MG63 (cell line): ENCODE data around the gene IFITM1. TPM values are rescaled to one million over a fixed set of nuclear protein-coding genes. Genes with fewer than 3 reads are reported as not detected.

Source experiments
- DNase-seq: peaks from one replicate; pipeline ENCODE4 v3.0.0-alpha.2; 2020
- H3K27me3 ChIP-seq: fragments of 250-450 bp; sonication (Bioruptor Pico); 2 replicates; pipeline ENCODE4 v1.5.1; 2020; ENCODE audit warnings: mild to moderate bottlenecking, moderate library complexity
- H3K36me3 ChIP-seq: fragments of 250-450 bp; sonication (Bioruptor Pico); 2 replicates; pipeline ENCODE4 v1.5.1; 2020; ENCODE audit warnings: mild to moderate bottlenecking, moderate library complexity
- H3K4me3 ChIP-seq: fragments of 250-450 bp; sonication (Bioruptor Pico); 2 replicates; pipeline ENCODE4 v1.5.1; 2020; ENCODE audit warnings: mild to moderate bottlenecking, moderate library complexity
- H3K9me3 ChIP-seq: fragments of 250-450 bp; sonication (Bioruptor Pico); 2 replicates; pipeline ENCODE4 v1.5.1; 2020; ENCODE audit warnings: mild to moderate bottlenecking, moderate library complexity
- total RNA-seq: library from RNA; depleted of rRNA; stranded (reverse); fragments of >200 nt; shearing (Covaris generic); gene quantifications from 2 replicates; pipeline ENCODE4 v1.2.3, GENCODE V29; 2014; ENCODE audit warnings: low replicate concordance

IFITM1 gene
- total RNA-seq, 1 experiment from 2014 or later: 62.6 TPM

DNA sequence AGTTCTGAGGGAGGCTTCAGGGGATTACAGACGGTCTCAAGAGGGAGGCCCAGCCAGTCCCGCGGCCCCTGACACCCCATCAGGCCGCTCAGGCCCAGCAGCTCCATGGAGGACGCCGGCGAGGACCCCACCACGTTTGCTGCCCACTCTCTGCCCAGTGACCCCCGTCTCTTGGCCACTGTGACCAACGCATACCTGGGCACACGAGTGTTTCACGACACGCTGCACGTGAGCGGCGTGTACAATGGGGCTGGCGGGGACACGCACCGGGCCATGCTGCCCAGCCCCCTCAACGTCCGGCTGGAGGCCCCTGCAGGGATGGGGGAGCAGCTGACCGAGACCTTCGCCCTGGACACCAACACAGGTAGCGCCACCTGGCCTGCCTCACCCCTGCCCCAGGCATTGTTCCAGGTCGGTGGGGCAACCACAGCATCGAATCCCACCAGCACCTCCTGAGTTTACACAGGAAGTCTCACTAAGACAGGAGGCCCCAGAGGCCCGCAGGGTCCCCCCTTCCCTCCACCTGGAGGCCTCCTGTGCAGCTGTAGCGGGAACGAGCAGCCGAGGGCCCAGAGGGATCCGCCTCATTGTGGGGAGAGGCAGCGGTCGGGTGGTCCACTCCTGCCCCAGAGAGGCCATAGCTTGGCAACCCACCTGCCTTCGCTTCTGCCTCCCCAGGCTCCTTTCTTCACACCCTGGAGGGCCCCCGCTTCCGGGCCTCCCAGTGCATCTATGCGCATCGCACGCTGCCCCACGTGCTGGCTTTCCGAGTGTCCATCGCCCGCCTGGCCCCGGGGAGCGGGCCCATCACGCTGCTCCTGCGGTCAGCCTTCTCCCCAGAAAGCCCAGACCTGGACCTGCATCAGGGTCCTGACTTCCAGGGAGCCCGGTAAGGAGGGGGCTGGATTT is 23.9 kb upstream of the IFITM1 start:
- DNase-seq: no peak
- H3K9me3 ChIP-seq: no peaks in the 10 kb centered on the region
- H3K27me3 ChIP-seq: peaks cover 5% of the 10 kb centered on the region
- H3K36me3 ChIP-seq: no peaks in the 10 kb centered on the region
- H3K4me3 ChIP-seq: peak overlapping the region; percentile 22; the same call in 1 of the 2 replicates

DNA sequence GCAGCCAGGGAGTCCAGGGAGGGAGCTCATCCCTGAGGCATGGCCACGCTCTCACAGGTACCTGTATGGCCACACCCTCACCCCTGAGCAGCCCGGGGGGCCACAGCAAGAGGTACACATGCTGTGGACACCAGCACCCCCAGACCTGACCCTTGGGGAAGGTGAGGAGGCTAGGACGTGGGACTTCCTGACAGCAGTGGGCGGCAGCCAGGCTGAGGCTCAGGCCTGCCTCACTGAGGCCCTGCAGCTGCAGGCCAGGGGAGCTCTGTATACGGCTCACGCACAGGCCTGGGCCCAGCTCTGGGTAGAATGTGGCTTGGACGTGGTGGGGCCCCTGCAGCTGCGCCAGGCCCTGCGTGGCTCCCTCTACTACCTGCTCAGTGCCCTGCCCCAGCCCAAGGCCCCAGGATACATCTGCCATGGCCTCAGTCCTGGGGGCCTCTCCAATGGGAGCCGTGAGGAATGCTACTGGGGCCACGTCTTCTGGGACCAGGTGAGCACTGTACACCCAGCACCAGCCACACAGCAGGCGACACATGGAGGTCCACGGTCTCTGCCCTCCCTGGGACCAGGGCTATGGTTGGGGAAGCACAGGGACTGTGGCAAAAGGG is 23.1 kb upstream of the IFITM1 start:
- no peak for DNase-seq
- Histone ChIP-seq H3K4me3 (no peak overlapping the region), H3K27me3 (peaks cover 5% of the 10 kb centered on the region), H3K36me3 (no peaks in the 10 kb centered on the region), H3K9me3 (no peaks in the 10 kb centered on the region)

DNA sequence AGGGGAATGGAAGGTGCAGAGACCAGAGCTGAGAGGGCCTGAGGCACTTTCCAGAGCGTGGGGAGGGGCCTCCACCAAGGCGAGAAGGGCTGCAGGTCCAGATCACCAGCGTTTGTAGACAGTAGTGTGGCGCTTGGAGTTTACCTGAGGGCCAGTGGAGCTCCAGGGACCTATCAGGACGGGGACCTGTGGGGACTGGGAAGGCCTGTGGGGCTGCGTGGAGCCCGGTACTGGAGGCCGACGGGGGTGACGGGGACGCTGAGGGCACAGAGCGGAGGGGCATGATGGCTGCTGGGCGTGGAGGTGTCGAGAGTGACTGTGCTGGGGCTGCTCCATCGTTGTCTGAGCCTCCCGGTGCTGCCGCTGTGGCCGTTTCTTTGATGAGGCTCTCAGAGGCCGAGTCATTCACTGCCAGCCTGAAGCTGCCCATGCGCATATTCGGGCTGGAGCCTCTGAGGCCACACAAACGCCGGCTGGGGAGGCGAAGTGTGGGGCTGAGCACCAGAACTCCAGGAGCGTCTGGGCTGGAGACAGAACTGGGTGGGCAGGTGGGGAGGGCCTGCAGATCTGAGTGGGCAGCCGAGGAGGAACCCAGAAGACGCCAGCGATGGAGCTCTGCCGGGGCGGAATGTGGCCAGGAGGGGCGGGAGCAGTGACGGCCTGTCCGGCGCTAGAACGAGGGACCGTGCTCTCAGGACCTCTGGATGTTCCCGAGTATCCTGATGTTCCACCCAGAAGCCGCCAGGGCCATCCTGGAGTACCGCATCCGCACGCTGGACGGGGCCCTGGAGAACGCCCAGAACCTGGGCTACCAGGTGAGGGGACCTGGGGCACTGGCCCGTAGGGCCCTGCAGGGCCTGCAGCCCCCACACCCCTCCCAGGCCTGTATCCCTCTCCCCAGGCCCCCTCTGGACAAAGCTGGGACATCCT is 22.3 kb upstream of the IFITM1 start:
- DNase-seq: no peak
- Histone ChIP-seq H3K27me3 (peaks cover 5% of the 10 kb centered on the region), H3K36me3 (no peaks in the 10 kb centered on the region), H3K4me3 (no peak overlapping the region), H3K9me3 (no peaks in the 10 kb centered on the region)

DNA sequence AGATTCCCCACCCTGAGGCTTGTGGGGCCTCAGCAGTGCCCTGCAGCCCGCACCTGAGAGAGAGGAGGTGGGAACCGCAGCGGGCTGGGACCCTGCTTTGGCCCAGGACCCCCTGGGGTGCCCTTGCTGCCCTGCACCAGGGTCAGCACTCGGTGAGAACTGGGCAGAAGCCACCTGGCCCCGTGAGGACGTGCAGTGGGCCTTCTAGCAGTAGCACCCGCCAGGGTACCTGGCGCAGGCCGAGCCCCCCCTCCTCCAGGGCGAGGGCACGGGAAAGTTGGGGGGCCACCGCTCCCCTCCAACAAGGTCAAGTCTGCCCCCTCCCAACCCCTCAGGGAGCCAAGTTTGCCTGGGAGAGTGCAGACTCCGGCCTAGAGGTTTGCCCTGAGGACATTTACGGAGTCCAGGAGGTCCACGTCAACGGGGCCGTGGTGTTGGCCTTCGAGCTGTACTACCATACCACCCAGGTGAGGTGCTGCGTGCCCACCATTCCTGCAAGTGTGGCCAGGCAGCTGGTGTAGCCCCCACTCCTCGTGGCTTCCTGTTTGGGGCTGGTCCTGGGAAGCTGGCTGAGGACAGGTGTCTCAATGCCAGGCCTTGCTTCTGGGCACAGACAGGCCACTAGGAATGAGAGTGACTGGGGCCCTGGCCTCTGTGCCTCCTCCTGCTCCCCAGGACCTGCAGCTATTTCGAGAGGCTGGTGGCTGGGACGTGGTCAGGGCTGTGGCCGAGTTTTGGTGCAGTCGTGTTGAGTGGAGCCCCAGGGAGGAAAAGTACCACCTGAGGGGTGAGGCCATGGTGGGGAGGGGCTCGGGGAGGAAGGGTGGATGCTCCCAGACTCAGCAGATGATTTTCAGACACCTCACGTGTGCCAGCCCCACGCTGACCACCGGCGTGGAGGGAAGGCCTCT is 21.4 kb upstream of the IFITM1 start:
- H3K36me3 ChIP-seq: no peaks in the 10 kb centered on the region
- DNase-seq: no peak

DNA sequence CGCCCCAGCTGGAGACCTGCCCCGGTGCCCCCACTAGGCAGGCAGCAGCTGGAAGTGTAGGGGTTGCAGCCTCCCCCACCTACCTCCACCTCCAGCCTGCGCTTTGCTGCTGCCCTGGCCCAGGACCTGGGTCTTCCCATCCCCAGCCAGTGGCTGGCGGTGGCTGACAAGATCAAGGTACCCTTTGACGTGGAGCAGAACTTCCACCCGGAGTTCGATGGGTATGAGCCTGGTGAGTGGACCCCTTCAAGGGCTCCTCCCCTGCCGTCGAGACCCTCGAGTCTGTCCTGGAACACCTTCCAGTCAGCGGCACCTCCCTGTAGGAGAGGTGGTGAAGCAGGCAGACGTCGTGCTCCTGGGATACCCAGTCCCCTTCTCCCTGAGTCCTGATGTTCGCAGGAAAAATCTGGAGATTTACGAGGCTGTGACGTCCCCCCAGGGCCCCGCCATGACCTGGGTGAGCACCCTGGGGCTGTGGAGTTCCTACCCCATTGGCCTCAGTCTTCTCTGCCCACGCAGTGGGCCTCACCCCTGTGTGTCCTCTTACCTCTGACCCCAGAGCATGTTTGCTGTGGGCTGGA is 20.5 kb upstream of the IFITM1 start:
- no peaks in the 10 kb centered on the region for H3K9me3 ChIP-seq
- no peaks in the 10 kb centered on the region for H3K36me3 ChIP-seq
- H3K4me3 ChIP-seq: no peak overlapping the region
- H3K27me3 ChIP-seq: peaks cover under 1% of the 10 kb centered on the region; the same call in 1 of the 2 replicates
- no peak for DNase-seq

More for the DNA sequence above, 21.4 kb upstream of the IFITM1 start:
- Histone ChIP-seq H3K4me3 (no peak overlapping the region), H3K9me3 (no peaks in the 10 kb centered on the region), H3K27me3 (peaks cover 5% of the 10 kb centered on the region)

DNA sequence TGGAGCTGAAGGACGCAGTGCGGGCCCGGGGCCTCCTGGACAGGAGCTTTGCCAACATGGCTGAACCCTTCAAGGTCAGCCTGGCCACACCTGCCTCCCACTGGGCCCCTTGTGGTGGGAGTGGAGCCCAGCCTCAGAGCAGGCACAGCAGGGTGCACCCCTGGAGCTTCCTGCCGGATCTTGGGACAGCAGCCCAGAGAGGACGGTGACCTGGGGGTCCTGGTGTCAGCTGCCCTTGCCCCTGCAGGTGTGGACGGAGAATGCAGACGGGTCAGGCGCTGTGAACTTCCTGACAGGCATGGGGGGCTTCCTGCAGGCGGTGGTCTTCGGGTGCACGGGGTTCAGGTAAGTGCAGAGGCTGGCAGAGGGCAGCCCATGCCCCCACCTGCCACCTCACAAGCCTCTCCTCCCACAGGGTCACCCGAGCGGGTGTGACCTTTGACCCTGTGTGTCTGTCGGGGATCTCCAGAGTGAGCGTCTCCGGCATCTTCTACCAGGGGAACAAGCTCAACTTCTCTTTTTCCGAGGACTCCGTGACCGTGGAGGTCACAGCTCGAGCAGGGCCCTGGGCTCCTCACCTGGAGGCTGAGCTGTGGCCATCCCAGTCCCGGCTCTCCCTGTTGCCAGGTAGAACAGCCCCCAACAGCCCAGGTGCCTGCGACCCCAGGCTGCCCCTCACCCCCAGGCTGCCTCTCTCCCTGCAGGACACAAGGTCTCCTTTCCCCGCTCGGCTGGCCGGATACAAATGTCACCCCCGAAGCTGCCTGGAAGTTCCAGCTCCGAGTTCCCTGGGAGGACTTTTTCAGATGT is 19.8 kb upstream of the IFITM1 start:
- no peak for DNase-seq
- no peak overlapping the region for H3K4me3 ChIP-seq
- no peaks in the 10 kb centered on the region for H3K9me3 ChIP-seq
- H3K36me3 ChIP-seq: no peaks in the 10 kb centered on the region
- no peaks in the 10 kb centered on the region for H3K27me3 ChIP-seq

DNA sequence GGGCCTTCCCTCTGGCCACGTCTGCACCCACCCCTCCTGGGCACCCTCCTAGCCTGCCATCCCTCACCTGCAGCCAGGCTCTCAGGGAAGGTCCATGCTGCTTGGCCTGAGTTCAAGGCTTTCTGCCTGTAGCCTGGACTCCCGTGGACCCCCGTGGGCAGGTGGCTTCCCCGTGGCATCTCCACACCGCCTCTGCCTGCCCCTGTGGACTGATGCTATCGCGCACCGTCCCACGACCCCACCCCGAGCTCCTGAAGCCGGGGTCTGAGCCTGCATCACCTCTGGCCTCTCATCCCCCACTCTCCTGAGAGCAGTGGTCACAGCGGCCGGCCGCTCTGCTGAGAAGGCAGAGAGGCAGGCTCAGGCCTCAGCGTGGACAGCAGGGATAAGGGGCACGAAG is 19.1 kb upstream of the IFITM1 start:
- Histone ChIP-seq H3K27me3 (no peaks in the 10 kb centered on the region), H3K4me3 (no peak overlapping the region), H3K9me3 (no peaks in the 10 kb centered on the region), H3K36me3 (no peaks in the 10 kb centered on the region)
- no peak for DNase-seq

DNA sequence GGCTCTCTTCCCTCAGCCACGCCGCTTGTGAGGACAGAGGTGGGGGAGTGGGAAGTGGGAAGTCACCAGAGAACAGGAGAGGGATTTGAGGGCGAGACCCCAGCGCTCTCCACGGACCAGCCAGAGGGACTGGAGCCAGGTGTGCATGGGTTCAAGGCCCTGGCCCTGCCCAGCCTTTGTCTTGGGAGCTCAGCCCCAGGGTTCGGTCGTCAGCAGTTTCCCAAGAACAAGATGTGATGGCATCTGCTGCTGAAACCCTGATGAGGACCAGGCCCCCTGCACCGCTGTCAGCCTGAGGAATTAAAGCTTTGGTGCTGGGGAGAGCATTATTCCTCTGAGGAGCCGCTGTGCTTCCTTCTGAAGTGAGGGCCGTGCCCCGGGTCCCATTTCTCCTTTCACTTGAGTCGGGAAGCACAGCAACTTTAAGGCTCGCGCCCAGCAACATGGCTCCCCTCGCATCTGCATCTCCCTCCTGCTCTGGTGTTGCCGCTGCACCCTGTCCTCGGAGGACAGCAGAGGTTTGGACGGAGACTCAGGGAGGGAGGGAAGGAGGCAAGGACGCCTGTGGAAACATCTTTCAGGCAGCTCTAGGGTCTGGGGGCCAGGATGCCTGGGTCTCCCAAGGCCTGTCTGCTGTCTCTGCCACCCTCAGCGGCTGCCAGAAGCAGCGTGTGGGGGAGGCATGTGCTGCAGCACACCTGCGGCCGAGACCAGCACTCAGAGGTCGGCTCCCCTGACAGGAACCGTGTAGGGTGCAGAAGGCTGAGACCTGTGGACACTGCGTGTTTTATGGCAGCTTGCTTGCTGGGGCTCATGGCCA is 18.3 kb upstream of the IFITM1 start:
- Histone ChIP-seq H3K4me3 (no peak overlapping the region), H3K9me3 (no peaks in the 10 kb centered on the region), H3K36me3 (no peaks in the 10 kb centered on the region), H3K27me3 (no peaks in the 10 kb centered on the region)
- DNase-seq: no peak

DNA sequence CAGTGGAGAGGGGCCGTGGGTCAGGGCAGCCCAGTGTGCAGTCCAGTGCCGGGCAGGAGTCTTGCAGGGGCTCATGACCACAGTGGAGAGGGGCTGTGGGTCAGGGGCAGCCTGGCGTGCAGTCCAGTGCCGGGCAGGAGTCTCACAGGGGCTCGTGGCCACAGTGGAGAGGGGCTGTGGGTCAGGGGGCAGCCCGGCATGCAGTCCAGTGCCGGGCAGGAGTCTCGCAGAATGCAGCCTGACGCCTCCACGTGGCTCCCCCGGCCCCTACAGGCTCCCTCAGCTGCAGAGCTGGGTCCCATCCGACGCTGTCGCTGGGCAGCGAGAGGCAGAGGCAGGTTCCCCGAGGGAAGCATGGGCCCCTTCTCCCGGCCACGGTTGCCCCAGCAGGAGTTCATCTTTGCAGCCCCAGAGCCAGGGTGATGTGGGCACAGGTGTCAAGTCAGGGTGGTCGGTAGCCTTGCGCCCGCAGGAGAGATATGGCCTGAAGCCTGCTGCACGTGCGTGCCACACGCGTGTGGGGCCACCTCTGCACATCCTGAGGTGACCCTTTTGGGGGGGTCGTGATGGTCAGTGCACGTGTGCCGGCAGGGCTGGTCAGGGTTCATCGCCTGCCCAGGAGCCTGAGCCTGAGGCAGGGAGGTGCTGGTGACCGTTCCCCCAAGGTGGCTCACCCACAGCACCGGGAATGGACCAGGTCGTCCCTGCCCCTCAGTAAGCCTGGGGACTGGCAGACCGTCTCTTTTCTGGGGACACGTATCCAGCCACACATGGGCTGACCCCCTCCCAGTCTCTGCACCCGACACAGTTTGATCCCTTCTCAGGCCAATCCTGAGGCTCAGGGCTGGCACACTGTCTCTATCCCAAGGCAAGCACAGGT is 17.4 kb upstream of the IFITM1 start:
- Histone ChIP-seq H3K9me3 (no peaks in the 10 kb centered on the region), H3K36me3 (no peaks in the 10 kb centered on the region), H3K27me3 (no peaks in the 10 kb centered on the region), H3K4me3 (no peak overlapping the region)
- DNase-seq: no peak

DNA sequence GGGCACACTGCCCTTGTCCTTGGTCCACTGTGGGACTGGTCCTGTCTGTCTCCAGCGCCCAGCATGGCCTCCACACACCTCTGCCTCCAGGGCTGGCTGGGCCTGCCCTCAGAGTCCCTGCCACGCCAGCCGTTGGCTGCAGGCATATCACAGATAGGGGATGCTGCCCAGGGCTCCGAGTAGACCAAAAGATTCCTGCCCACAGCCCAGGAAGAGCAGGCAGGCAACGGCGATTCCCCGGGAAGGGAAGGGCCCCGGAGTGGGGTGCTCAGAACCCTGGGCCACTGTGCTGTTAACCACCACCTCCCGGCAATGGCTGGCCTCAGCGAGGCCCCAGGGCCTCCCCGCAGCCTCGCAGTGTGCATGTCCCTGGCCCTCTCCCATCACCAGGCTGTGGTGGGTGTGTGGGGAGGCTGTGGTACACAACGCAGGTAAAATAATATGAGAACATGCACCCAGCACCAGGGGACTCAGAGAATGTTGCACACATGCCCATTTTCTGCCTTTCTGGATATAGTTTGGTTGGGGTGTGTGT is 16.7 kb upstream of the IFITM1 start:
- DNase-seq: no peak
- Histone ChIP-seq H3K4me3 (no peak overlapping the region), H3K36me3 (no peaks in the 10 kb centered on the region), H3K27me3 (no peaks in the 10 kb centered on the region), H3K9me3 (no peaks in the 10 kb centered on the region)

DNA sequence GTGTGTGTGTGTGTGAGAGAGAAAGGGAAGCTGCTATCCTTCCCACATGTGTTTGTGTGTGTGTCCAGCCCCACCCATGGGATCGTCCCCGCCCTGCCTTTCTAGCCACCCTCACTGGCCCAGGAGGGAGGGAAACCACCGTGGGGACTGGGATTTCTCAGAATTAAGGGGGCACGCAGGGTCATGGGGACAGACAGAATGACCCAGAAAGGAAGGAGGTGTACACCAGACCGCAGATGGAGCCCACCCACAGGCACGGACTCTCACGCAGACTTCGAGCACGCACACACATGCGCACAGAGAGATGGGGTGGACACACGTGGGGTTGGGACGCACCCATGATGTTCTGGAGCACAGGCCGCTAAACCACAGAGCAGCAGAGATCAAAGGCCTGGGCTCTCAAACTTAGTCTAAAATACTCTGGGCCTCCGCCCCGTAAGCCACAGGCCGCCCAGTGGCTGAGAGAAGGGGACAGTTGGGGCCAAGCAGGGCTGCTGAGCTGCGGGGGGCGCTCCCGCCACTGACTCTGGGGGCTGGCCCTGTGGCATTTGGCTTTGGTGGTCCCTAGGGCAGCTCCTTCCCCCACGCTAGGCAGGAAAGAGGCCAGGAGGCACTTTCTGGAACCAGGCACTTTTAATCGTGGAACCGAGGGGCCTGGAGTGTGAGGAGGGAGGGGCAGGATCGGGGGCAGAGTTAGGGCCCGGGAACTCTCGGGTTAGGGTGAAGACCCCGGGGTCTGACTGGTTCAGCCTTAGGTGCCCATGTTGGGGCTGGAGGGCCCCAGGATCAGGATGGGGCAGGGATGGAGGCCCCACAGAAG is 16.0 kb upstream of the IFITM1 start:
- no peaks in the 10 kb centered on the region for H3K27me3 ChIP-seq
- H3K4me3 ChIP-seq: no peak overlapping the region
- H3K36me3 ChIP-seq: no peaks in the 10 kb centered on the region
- no peaks in the 10 kb centered on the region for H3K9me3 ChIP-seq
- DNase-seq: no peak

DNA sequence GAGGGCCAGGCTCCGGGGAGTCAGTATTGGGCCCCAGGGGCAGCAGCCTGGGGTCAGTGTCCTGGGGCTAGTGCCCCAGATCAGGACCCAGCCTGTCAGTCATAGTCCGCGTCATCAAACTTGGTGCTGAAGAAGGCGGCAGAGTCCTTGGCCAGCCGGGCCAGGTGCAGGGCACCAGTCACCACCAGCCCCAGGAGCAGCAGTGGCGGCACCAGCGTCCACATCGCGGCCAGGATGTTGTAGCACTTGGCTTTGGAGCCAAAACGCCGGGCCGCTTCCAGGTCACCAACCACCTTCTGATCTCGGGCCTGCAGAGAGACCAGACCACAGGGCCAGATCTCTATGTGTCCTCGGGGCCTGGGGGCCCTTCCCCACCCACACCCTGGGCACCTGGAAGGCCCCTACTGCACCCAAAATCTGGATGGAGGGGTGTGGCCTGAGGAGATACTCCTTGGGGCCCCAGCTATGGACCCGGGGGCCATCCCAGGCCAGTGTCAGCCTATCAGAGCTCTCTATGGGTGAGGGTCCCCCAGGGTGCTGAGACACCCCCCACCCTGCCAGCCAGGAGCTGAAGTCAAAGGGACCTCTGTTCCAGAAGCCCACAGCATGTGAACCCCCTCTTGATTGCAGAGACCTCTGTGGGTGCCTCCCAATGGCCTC is 15.3 kb upstream of the IFITM1 start:
- no peaks in the 10 kb centered on the region for H3K9me3 ChIP-seq
- no peak for DNase-seq
- H3K36me3 ChIP-seq: no peaks in the 10 kb centered on the region
- H3K27me3 ChIP-seq: no peaks in the 10 kb centered on the region
- no peak overlapping the region for H3K4me3 ChIP-seq
